C4-2B (cell line): ENCODE results near the gene HSPA12A.

ENCODE experiments used
- ZFX ChIP-seq: fragments of 450-650 bp; IDR thresholded peaks from 2 replicates; pipeline ENCODE4 v1.6.1; 2017
- TF ChIP-seq, protein P1 (sequence below): fragments of 450-650 bp; conservative IDR thresholded peaks from 2 replicates; pipeline ENCODE4 v1.5.1; 2017; ENCODE audit warnings: mild to moderate bottlenecking

GRCh38 chr10:116784035-116784434, 41.7 kb upstream of the HSPA12A start:
- TF ChIP-seq, protein P1, sequence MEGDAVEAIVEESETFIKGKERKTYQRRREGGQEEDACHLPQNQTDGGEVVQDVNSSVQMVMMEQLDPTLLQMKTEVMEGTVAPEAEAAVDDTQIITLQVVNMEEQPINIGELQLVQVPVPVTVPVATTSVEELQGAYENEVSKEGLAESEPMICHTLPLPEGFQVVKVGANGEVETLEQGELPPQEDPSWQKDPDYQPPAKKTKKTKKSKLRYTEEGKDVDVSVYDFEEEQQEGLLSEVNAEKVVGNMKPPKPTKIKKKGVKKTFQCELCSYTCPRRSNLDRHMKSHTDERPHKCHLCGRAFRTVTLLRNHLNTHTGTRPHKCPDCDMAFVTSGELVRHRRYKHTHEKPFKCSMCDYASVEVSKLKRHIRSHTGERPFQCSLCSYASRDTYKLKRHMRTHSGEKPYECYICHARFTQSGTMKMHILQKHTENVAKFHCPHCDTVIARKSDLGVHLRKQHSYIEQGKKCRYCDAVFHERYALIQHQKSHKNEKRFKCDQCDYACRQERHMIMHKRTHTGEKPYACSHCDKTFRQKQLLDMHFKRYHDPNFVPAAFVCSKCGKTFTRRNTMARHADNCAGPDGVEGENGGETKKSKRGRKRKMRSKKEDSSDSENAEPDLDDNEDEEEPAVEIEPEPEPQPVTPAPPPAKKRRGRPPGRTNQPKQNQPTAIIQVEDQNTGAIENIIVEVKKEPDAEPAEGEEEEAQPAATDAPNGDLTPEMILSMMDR: no peak
- no peak for TF ChIP-seq ZFX
